HepG2 (cell line): ENCODE results near the gene SLC39A3. TPM values are rescaled to one million over a fixed set of nuclear protein-coding genes. Genes with fewer than 3 reads are reported as not detected.

Experiments
- ATAC-seq: fragments of 200-7000 bp; cut with Tn5 transposase; 3 replicates; pipeline ENCODE4 v1.9.1; 2020; ENCODE audit warnings: mild to moderate bottlenecking, moderate library complexity
- BruUV-seq: library from RNA; stranded (reverse); fragments of 400-500 nt; replicated peaks from 2 replicates; lab custom pipeline; 2021; lab: Mats Ljungman, UMichigan
- CTCF ChIA-PET: fragments of 300-600 bp; formaldehyde crosslinking; extraction: SDS; loops from one replicate; lab custom pipeline; 2021; ENCODE audit warnings: low total read pairs, inconsistent platforms, low intra/inter-chr PET ratio; lab: Yijun Ruan, JAX
- POLR2A ChIA-PET: fragments of 350-600 bp; sonication (Branson Sonifier 250); formaldehyde crosslinking; loops from one replicate; lab custom pipeline; 2020; ENCODE audit warnings: antibody characterized with exemption, inconsistent platforms; lab: Yijun Ruan, JAX
- DNase-seq: peaks from one replicate; pipeline ENCODE4 v3.0.0-alpha.2; 2015; ENCODE audit warnings: low spot score
- FAIRE-seq: peaks from 3 replicates; lab custom pipeline; 2011; peaks lifted over from hg19 to GRCh38; lab: Jason Lieb, UNC
- H2AFZ ChIP-seq: one replicate; pipeline ENCODE4 v1.6.1; 2011; ENCODE audit warnings: low read length, inconsistent platforms
- H3K27ac ChIP-seq: fragments of 300-600 bp; 3 replicates; pipeline ENCODE4 v1.8.0; 2011; ENCODE audit warnings: mixed run types, mild to moderate bottlenecking, mixed read lengths, low read length, inconsistent platforms; ENCODE audit not compliant: insufficient read depth; ENCODE audit errors: extremely low read length
- H3K27me3 ChIP-seq, 2 experiments: fragments of 200-600 bp in 1 of 2; 2 replicates in 1 of 2; 3 replicates in 1 of 2; pipeline versions ENCODE4 v1.6.0 to v1.8.0; 2011; ENCODE audit warnings: low read length in 2 of 2, mild to moderate bottlenecking in 2 of 2, moderate library complexity in 2 of 2, inconsistent platforms in 1 of 2; ENCODE audit not compliant: insufficient read depth in 2 of 2, control insufficient read depth in 1 of 2
- H3K36me3 ChIP-seq, 2 experiments: fragments of 200-600 bp in 1 of 2; replicated peaks in 1 of 2; 2 replicates in 1 of 2; 3 replicates in 1 of 2; pipeline versions ENCODE4 v1.5.1 to v1.8.0; 2011; ENCODE audit warnings: low read length in 2 of 2, inconsistent platforms in 1 of 2; ENCODE audit not compliant: insufficient read depth in 2 of 2, control insufficient read depth in 1 of 2
- H3K4me1 ChIP-seq: 2 replicates; pipeline ENCODE4 v1.5.1; 2012; ENCODE audit warnings: low read length, inconsistent platforms; ENCODE audit not compliant: insufficient read depth
- H3K4me2 ChIP-seq: 2 replicates; pipeline ENCODE4 v1.6.0; 2011; ENCODE audit warnings: low read depth, low read length, inconsistent platforms
- H3K4me3 ChIP-seq, 3 experiments: fragments of 200-600 bp in 1 of 3; sonication (generic), shearing (Covaris generic) in 1 of 3; replicated peaks in 1 of 3; 2 replicates each; pipeline ENCODE4 v1.5.1; 2011 to 2016; ENCODE audit warnings: low read length in 3 of 3, inconsistent platforms in 2 of 3, low read depth in 2 of 3, mild to moderate bottlenecking in 2 of 3, control low read depth in 1 of 3, mixed read lengths in 1 of 3; ENCODE audit not compliant: insufficient read depth in 1 of 3
- H3K79me2 ChIP-seq: one replicate; pipeline ENCODE4 v1.6.1; 2011; ENCODE audit warnings: low read length, inconsistent platforms; ENCODE audit not compliant: insufficient read depth
- H3K9ac ChIP-seq: 2 replicates; pipeline ENCODE4 v1.6.0; 2011; ENCODE audit warnings: mild to moderate bottlenecking, low read depth, low read length, inconsistent platforms; ENCODE audit not compliant: insufficient read depth
- H3K9me3 ChIP-seq: 2 replicates; pipeline ENCODE4 v1.5.1; 2012; ENCODE audit warnings: mild to moderate bottlenecking, low read length
- H4K20me1 ChIP-seq: 2 replicates; pipeline ENCODE4 v1.6.0; 2011; ENCODE audit warnings: inconsistent platforms, mild to moderate bottlenecking, low read length, moderate library complexity; ENCODE audit not compliant: insufficient read depth
- AGO2 ChIP-seq: fragments of 200-400 bp; formaldehyde crosslinking; optimal IDR thresholded peaks from 2 replicates; pipeline ENCODE3; 2017; ENCODE audit warnings: mild to moderate bottlenecking, low read depth, low read length, moderate library complexity
- FOXK2 ChIP-seq: fragments of 450-650 bp; IDR thresholded peaks from 2 replicates; pipeline ENCODE4 v1.6.1; 2016
- RBFOX2 ChIP-seq: fragments of 200-400 bp; formaldehyde crosslinking; IDR thresholded peaks from 2 replicates; pipeline ENCODE4 v1.6.1; 2017; ENCODE audit warnings: low read depth, mild to moderate bottlenecking, low read length
- WGBS: methylation state at CpG from one replicate; pipeline ENCODE4 v1.1.6; 2017; ENCODE audit warnings: low lambda C conversion rate; 5-methylcytosine and 5-hydroxymethylcytosine counted together
- in situ Hi-C: cut with HindIII; loops from 2 replicates; pipeline ENCODE4 v1.10.0; 2017; ENCODE audit warnings: low pct_unique_long_range_greater_than_20kb; ENCODE audit not compliant: extremely low pct_ligation_motif_present
- intact Hi-C: fragments of 100-400 bp; cut with micrococcal nuclease; formaldehyde crosslinking; loops from one replicate; pipeline ENCODE4 v1.10.0; 2022; ENCODE audit not compliant: unreplicated experiment
- polyA plus RNA-seq, 8 experiments: library from polyadenylated mRNA; depleted of rRNA in 3 of 8; stranded (reverse) in 7 of 8; unstranded in 1 of 8; fragments of >200 nt; fragmentation: Illumina TruSeq in 4 of 8; extraction: Trizol in 4 of 8; gene quantifications; 2 replicates each; pipeline versions ENCODE4 v1.2.1 to v1.2.3, GENCODE V29; 2011 to 2016; ENCODE audit warnings: low read depth in 4 of 8, missing spikeins in 1 of 8, mixed read lengths in 1 of 8; ENCODE audit not compliant: insufficient read depth in 1 of 8
- total RNA-seq, 5 experiments: library from RNA; depleted of rRNA; stranded (reverse); fragments of >200 nt; fragmentation: Illumina TruSeq; extraction: Trizol; gene quantifications; 2 replicates each; pipeline ENCODE4 v1.2.3, GENCODE V29; 2016; ENCODE audit warnings: low read depth in 1 of 5
- TF ChIP-seq, protein P1 (sequence below): IDR thresholded peaks from 2 replicates; pipeline ENCODE4 v1.6.1; 2016; ENCODE audit warnings: missing compliant biosample characterization, missing genetic modification reagents, borderline replicate concordance

SLC39A3 gene
- total and polyA plus RNA-seq, 2 of the 13 experiments (the other 11 are each of a cell fraction or from before 2014, with no cell fraction given), result 33.6 to 41.6 TPM

DNA sequence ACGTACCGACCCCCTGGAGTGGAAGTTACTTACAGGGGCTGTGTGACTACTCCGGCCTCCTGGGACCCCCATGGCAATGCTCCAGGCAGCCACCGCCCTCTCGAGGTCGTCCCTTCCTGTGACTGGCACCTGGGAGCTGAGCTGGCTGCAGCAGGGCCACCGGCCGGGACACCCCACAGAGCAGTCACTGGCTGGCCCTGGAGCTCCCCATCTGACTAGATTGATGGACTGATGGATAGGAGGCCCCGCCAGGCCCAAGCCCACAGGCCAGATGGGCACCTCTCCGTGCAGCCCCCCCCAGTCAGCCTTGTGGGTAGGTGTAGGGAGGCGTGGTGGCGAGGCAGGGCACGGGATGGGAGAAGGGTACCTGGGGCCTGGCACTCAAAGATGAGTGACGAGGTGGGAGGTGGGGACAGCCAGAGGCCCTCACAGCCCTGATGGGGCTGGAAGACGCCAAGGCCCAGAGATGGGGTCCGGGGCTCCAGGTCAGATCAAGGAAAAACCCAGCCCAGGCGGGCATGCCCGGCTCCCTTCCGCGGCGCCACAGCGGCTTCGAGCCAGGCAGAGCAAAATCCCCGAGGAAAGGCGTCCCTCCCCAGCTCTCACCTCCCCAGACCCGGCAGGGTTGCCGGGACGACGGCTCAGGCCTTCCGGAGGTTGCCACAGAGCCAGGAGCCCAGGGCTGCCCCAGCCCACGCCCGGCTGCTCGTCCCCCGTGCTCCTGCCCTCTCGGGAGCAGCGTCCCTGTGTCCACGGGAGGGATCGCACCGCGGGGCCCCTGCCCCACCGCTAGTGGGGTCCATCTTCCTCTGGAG is 8.4 kb downstream of the SLC39A3 start:
- Histone ChIP-seq H4K20me1 (no peaks in the 10 kb centered on the region), H3K4me3 (no peak overlapping the region), H3K27me3 (peaks cover 6 to 21% of the 10 kb centered on the region in 2 experiments; a peak in 4 of 5 replicates), H2AFZ (no peak overlapping the region), H3K9ac (no peak overlapping the region), H3K27ac (no peak overlapping the region), H3K9me3 (no peaks in the 10 kb centered on the region), H3K36me3 (peaks cover 3 to 22% of the 10 kb centered on the region in 2 experiments; a peak in 3 of 5 replicates), H3K79me2 (no peaks in the 10 kb centered on the region), H3K4me2 (no peak overlapping the region), H3K4me1 (peaks cover 7% of the 10 kb centered on the region; the same call in 1 of the 2 replicates)
- ATAC-seq (no peak), DNase-seq (no peak), FAIRE-seq (no peak)
- POLR2A ChIA-PET, result no interaction called here
- 94% methylated on average over 20 of the region's 41 CpGs for WGBS
- in situ Hi-C loops (no loop called here), intact Hi-C loops (no loop called here)
- CTCF ChIA-PET, result no interaction called here
- TF ChIP-seq FOXK2, result no peak
- TF ChIP-seq RBFOX2, result no peak
- TF ChIP-seq AGO2, result peak; percentile 28
- TF ChIP-seq, protein P1, sequence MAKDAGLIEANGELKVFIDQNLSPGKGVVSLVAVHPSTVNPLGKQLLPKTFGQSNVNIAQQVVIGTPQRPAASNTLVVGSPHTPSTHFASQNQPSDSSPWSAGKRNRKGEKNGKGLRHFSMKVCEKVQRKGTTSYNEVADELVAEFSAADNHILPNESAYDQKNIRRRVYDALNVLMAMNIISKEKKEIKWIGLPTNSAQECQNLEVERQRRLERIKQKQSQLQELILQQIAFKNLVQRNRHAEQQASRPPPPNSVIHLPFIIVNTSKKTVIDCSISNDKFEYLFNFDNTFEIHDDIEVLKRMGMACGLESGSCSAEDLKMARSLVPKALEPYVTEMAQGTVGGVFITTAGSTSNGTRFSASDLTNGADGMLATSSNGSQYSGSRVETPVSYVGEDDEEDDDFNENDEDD (CRISPR knock-in tag), result no peak
- BruUV-seq, result no TSS peak
